GM19468 (cell line): ENCODE data around the gene UXS1.

Experiments
- ATAC-seq: cut with Tn5 transposase; IDR thresholded peaks from one replicate; pipeline ENCODE4 v1.9.1; 2021; ENCODE audit warnings: mild to moderate bottlenecking, moderate library complexity, moderate number of reproducible peaks; ENCODE audit not compliant: unreplicated experiment; ENCODE audit errors: extremely low read depth

Gene UXS1

DNA sequence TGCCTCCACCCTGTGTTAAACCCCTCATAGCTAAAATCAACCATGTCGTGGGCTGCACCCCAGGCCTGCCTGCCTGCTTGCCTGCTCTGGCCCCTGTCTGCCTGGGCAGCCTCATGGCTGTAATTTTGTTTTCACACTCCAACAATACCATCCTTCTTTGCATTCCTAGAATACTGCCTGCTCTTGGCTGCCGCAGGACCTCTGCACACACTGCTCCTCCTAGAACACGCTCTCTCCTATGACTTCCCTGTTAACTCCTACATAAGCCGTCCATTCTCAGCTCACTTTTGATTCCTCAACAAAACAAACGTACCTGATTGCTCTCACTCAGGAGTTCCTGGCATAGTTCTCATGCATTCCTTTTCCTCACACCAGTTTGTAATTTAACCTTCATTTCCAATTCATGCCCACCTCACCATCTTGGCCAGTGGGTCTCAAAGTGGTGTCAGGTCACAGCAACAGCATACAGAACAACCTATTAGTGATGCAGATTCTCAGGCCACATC lies 2.5 kb downstream of the UXS1 start:
- no peak for ATAC-seq

- ATAC-seq, result no peak
These were observed 4.2 kb downstream of the UXS1 start for GRCh38 chr2:106189764-106190468.

DNA sequence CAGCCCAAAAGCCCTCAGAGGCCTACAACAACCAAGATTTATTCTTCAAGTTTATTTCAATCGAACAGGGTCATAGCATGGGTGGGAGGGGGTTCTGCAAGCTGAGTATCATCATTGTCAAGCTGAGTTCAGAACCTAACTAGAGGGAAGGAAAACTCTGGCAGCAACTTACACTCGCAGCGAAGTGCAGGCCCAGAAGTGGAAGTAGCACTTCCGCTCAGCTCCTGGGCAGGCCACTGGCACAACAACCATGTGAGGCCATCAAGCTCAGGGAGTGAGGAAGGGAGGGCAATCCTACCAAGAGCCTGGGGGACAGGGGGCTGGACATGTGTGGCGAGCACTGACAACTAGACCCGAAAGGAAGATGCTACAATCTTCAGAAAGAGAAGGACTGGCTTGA lies 4.8 kb downstream of the UXS1 start:
- no peak for ATAC-seq

DNA sequence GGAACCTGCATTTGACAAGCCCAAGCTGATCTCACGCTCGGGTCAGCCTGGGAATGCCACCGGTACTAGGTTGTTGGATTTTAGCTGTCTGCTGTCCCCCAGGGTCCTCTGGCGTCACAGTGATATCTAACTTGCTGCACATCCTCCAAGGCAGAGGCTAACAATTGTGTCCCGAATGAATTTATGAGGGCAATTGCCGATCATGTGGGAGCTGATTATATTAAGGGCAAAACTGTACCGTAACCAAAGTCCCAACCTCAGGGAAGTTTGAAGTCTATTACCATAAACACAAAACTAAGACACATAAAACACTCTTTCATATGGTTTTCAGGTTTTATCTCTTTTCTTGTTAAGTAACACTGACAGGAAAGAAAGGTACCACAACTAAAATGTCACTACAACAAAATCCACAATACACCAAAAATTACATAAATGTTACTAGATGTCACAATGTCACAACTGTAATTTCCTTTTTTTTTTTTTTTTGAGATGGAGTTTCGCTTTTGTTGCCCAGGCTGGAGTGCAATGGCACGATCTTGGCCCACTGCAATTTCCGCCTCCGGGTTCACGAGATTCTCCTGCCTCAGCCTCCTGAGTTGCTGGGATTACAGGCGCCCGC lies 6.7 kb downstream of the UXS1 start:
- no peak for ATAC-seq

GRCh38 chr2:106185475-106186184 lies 8.5 kb downstream of the UXS1 start:
- ATAC-seq, result no peak

DNA sequence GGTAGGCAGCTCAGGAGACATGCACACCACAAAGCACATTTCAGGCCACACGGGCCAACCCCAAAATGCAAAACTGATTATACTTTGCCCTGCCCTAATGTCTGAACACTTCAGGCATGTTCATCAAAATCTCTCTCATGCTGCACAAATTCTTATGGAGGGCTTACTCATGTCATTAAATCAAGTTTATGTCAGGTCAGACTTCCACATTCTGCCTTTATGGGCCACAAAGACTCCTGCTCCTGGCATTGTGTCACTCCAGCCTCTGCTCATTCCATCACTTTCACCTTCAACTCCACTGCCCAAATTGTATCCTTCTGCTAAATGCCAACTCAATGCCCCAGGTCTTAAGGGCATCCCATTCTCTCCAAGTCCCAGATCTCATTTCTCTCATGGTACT lies 9.2 kb downstream of the UXS1 start:
- ATAC-seq, result no peak

GRCh38 chr2:106184394-106184793 lies 9.7 kb downstream of the UXS1 start:
- ATAC-seq, result no peak

DNA sequence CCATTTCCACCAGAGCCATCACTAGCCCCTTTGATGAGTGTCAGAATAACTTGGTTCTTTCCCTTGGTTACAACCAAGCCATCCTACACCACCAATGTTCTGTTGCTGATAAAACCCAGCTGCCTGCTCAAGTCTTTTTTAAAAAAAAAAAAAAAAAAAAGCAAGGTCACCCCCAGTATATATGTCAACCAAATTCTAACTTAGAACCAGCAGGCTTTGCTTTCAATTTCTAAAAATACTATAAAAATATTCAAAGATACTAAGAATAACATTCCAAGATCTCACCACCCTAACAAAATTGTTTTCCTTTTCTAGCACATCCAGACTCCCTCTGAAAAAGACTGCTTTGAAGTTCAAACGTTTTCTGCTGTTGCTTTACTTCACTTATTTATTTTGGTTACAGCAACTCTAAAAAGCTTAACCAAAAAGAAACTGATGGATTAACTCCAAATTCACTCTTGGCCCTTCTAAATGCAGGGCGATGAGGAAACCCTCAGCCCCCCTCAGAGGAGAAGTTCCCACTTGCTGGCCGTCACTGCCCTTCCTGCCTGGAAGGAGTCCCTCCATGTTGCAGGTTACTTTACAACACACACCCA lies 10.9 kb downstream of the UXS1 start:
- no peak for ATAC-seq

GRCh38 chr2:106181064-106181463 lies 13.0 kb downstream of the UXS1 start:
- no peak for ATAC-seq

- ATAC-seq, result no peak
These were observed 13.5 kb downstream of the UXS1 start for GRCh38 chr2:106180602-106181001.

- no peak for ATAC-seq
These were observed 15.4 kb downstream of the UXS1 start for GRCh38 chr2:106178716-106179115.

DNA sequence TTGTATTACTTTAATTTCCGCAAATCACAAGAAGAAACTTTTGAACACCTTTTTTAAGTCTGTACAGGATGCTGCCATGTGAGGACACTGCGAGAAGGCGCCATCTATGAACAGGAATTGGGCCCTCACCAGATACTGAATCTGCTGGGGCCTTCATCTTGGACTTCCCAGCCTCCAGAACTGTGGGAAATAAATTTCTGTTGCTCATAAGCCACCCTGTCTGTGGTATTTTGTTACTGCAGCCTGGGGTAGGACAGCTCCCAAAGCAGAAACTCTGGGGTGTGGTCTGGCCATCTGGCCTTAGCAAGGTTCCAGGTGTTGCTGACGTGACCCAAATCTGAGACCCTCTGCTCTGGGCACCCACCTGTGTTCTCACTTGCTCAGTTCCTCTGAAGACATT lies 16.5 kb downstream of the UXS1 start:
- ATAC-seq, result no peak

DNA sequence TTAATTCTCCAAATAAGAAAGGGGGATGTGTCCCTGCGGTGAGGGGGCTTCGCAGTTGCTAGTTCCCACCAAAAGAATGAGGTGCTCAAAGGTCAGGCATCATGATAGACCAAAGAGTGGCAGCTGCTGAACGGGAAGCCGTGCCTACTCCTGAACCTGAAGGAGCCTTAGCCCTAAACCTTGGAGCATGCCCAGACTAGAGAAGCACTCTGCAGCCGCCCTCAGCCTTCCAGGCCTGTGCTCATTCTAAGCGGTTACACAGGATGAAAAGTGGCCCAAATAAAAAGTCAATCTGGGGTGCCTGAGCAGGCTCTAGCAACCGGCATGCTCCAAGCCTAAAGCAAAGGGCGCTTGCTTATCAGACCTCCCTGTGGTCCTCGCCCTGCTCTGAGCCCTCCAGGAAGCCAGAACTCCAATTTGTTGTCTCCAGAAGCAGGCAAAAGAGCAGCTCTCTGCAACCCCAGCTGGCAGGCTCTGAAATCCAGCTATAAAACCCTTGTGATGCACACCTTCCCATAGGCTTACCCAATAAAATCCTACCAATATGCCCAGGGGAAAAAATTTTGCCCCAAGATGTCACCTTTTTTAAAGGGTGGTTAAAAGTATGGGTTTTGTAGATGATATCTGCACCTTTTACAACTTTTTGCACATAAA lies 17.5 kb downstream of the UXS1 start:
- ATAC-seq, result no peak

- ATAC-seq, result no peak
These were observed 18.8 kb downstream of the UXS1 start for GRCh38 chr2:106175086-106175850.

DNA sequence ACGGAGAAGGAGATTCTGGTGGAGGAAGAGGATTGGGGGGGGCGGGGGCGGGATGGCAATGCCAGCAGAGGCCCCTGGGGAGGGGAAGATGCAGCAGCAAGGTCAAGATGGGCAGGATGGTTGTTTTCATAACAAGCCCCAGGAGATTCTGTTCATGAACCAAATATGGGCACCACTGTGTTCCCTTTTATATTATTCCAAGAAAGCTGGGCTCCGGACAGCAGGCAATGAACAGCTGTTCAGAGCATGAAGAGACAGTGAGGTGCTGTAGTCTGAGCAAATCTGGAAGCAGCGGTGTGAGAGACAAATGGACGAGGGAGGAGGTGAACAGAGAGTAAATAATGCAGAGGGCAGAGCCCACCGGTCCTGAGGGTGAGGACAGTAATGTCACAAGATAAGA lies 20.0 kb downstream of the UXS1 start:
- ATAC-seq, result no peak

- ATAC-seq, result no peak
These were observed 21.5 kb downstream of the UXS1 start for GRCh38 chr2:106172649-106173048.

DNA sequence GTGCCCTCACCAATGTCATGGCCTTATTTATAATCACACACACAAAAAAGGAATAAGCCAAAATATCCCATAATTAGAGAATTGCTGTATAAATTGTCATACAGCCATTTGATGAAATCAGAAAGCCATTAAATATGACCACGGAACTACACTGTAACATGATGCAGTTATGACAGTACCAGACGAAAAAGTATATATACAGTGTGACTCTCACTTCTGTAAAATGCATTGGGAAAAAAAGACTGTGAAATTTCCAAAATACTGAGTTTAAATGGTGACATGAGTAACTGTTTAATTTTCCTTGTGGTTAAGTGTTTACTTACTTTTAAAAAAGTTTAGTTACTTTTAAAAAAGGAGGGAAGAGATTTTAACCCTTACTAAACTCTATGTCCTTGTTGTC lies 25.4 kb downstream of the UXS1 start:
- no peak for ATAC-seq

DNA sequence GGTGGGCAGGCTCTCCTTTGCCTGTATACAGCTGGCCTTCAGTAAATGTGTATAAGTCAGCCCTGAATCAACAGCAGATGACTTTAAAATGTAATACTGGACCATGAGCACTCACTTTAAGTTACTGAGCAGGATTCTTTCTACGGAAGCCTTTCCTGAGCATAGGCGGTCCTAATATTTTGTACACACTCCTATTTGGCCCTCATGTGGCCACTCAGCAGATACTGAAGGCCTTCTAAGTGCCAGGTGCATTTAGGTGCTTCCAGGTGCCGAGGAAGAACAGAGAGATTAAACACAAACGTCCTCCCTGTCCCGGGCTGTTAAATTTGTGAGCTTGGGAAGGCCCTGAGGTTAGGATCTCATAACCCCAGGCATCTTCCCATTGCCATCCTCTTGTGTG lies 27.0 kb downstream of the UXS1 start:
- no peak for ATAC-seq

- no peak for ATAC-seq
These were observed 28.5 kb downstream of the UXS1 start for GRCh38 chr2:106165561-106165960.

DNA sequence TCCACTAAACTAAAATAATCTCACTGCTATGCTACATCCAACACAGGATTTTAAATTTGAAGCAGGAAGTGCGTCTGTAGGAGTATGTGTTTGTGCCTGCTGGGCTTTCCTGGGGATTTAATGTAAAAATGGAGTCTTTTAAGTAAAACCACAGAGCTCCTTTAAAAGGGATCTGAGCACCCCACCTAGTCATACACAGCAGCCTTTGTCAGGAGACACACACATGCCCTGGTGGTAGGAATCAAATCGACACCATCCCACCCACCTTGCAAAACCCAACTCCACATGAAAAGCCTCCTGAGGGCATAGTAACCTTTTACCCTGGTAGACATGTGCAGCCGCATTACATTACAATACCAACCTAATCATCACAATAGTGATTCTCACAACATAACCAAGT lies 29.1 kb downstream of the UXS1 start:
- no peak for ATAC-seq
